Fibroblast of lung (primary cell): Measurements from ENCODE around the gene PLEKHA5. TPM values are rescaled to one million over a fixed set of nuclear protein-coding genes. Genes with fewer than 3 reads are reported as not detected.
A peak's percentile ranks its signal among the peaks of the same experiment; 100 is the strongest.

Source experiments
- DNase-seq, 2 donors: peaks; one replicate each; pipeline versions ENCODE4 v3.0.0 to v3.0.0-alpha.2; 2010; ENCODE audit warnings: low read depth in 2 of 2
- H2AFZ ChIP-seq: 2 replicates; pipeline ENCODE4 v1.5.1; 2012; ENCODE audit warnings: low read length, control low read depth, inconsistent platforms
- H3K27ac ChIP-seq: 2 replicates; pipeline ENCODE4 v1.5.1; 2011; ENCODE audit warnings: low read length, control low read depth; ENCODE audit not compliant: insufficient read depth
- H3K27me3 ChIP-seq: 2 replicates; pipeline ENCODE4 v1.5.1; 2011; ENCODE audit warnings: mild to moderate bottlenecking, low read length; ENCODE audit not compliant: control insufficient read depth, insufficient read depth
- H3K36me3 ChIP-seq: 2 replicates; pipeline ENCODE4 v1.5.1; 2011; ENCODE audit warnings: low read length; ENCODE audit not compliant: control insufficient read depth, insufficient read depth
- H3K4me1 ChIP-seq: 2 replicates; pipeline ENCODE4 v1.5.1; 2011; ENCODE audit warnings: low read length; ENCODE audit not compliant: control insufficient read depth, insufficient read depth; ENCODE audit errors: extremely low read depth
- H3K4me2 ChIP-seq: 2 replicates; pipeline ENCODE4 v1.5.1; 2011; ENCODE audit warnings: low read length, control low read depth; ENCODE audit not compliant: insufficient read depth; ENCODE audit errors: extremely low read depth
- H3K4me3 ChIP-seq, 4 experiments: fragments of 200-600 bp in 1 of 4; sonication (generic) in 1 of 4; replicated peaks in 1 of 4; 2 replicates each; pipeline ENCODE4 v1.5.1; 2011 to 2016; ENCODE audit warnings: low read length in 4 of 4, low read depth in 3 of 4, mild to moderate bottlenecking in 3 of 4, control low read depth in 2 of 4, inconsistent platforms in 1 of 4, mixed read lengths in 1 of 4; ENCODE audit not compliant: insufficient read depth in 1 of 4; ENCODE audit errors: control extremely low read depth in 1 of 4
- H3K79me2 ChIP-seq: 2 replicates; pipeline ENCODE4 v1.5.1; 2012; ENCODE audit warnings: mild to moderate bottlenecking, low read length, inconsistent platforms; ENCODE audit not compliant: control insufficient read depth, insufficient read depth
- H3K9ac ChIP-seq: 2 replicates; pipeline ENCODE4 v1.5.1; 2011; ENCODE audit warnings: mild to moderate bottlenecking, low read length, control low read depth; ENCODE audit not compliant: insufficient read depth
- H3K9me3 ChIP-seq: 2 replicates; pipeline ENCODE4 v1.5.1; 2012; ENCODE audit warnings: low read depth, low read length; ENCODE audit not compliant: control insufficient read depth, insufficient read depth
- H4K20me1 ChIP-seq: 2 replicates; pipeline ENCODE4 v1.5.1; 2011; ENCODE audit warnings: low read length; ENCODE audit not compliant: control insufficient read depth, insufficient read depth; ENCODE audit errors: extremely low read depth
- EZH2 ChIP-seq: IDR thresholded peaks from 2 replicates; pipeline ENCODE4 v1.5.1; 2012; ENCODE audit warnings: low read length, control low read depth, mild to moderate bottlenecking; ENCODE audit errors: missing control alignments
- polyA plus RNA-seq, 2 donors: library from polyadenylated mRNA; depleted of rRNA in 1 of 2; stranded (reverse) in 1 of 2; unstranded in 1 of 2; fragments of >200 nt; gene quantifications; 2 replicates each; pipeline ENCODE4 v1.2.1, GENCODE V29; 2011 to 2012; ENCODE audit warnings: missing spikeins in 1 of 2
- total RNA-seq: library from RNA; depleted of rRNA; stranded (reverse); fragments of >200 nt; gene quantifications from 2 replicates; pipeline ENCODE4 v1.2.1, GENCODE V29; 2014
- TF ChIP-seq, protein P1 (sequence below), 2 donors: IDR thresholded peaks in 1 of 2; conservative IDR thresholded peaks in 1 of 2; 1 replicate in 1 of 2; 2 replicates in 1 of 2; pipeline ENCODE4 v1.5.1; 2011 to 2012; ENCODE audit warnings: low read length in 2 of 2, control low read depth in 1 of 2, inconsistent platforms in 1 of 2, low read depth in 1 of 2, mild to moderate bottlenecking in 1 of 2

Gene PLEKHA5
- total and polyA plus RNA-seq, 2 donors (not counting 1 experiment from before 2014, with no cell fraction given), result 15.5 to 50.4 TPM

DNA sequence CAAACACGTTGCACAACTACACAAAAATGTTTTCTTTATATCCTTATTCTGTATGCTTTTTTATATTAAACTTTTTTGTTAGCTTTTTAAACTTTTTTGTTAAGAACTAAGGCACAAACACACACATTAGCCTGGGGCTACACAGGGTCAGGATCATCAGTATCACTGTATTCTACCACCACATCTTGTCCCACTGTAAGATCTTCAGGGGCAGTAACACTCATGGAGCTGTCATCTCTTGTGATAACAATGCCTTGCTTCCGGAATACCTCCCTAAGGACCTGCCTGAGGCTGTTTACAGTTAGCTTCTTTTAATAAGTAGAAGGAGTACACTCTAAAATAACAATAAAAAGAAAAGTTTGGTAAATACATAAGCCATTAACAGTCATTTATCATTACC, 42.2 kb downstream of the PLEKHA5 start:
- Histone ChIP-seq H3K4me3 (no peak overlapping the region), H3K27me3 (no peaks in the 10 kb centered on the region)

DNA sequence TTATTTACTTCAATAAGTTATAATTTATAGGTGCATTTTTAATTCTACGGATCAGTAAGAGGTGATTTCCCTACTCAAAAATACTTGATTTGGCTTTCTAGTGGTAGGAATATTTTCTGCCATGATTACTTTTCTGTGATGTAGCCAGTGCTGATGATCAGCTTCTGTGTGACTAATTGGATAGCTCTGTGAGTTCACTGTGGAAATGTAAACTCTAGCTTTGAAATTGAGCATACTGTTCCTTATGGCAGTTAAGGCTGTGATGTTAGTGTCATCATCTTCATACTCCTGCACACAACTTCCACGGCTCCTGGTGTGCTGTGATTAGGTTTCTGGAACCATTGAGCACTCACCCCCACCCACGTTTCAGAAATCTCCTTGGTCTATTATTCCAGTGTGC, 48.2 kb downstream of the PLEKHA5 start:
- no peak overlapping the region for H3K4me2 ChIP-seq
- no peaks in the 10 kb centered on the region for H3K9me3 ChIP-seq
- peaks cover 3% of the 10 kb centered on the region for H3K4me1 ChIP-seq
- H3K27ac ChIP-seq, result no peak overlapping the region
- no peak overlapping the region for H3K4me3 ChIP-seq
- no peaks in the 10 kb centered on the region for H3K79me2 ChIP-seq
- no peaks in the 10 kb centered on the region for H3K27me3 ChIP-seq
- no peak overlapping the region for H2AFZ ChIP-seq
- no peak for TF ChIP-seq EZH2
- TF ChIP-seq, protein P1, sequence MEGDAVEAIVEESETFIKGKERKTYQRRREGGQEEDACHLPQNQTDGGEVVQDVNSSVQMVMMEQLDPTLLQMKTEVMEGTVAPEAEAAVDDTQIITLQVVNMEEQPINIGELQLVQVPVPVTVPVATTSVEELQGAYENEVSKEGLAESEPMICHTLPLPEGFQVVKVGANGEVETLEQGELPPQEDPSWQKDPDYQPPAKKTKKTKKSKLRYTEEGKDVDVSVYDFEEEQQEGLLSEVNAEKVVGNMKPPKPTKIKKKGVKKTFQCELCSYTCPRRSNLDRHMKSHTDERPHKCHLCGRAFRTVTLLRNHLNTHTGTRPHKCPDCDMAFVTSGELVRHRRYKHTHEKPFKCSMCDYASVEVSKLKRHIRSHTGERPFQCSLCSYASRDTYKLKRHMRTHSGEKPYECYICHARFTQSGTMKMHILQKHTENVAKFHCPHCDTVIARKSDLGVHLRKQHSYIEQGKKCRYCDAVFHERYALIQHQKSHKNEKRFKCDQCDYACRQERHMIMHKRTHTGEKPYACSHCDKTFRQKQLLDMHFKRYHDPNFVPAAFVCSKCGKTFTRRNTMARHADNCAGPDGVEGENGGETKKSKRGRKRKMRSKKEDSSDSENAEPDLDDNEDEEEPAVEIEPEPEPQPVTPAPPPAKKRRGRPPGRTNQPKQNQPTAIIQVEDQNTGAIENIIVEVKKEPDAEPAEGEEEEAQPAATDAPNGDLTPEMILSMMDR (conservative IDR thresholded peaks at IDR 0.05 in 1 of 2, IDR thresholded peaks at IDR 0.05 in 1 of 2; ENCODE audit: low read depth in 1 of 2, low read length in 2 of 2), result no peak
- peak; percentile 53 to 57 for DNase-seq
- H3K36me3 ChIP-seq, result no peaks in the 10 kb centered on the region
- peaks cover 1% of the 10 kb centered on the region for H4K20me1 ChIP-seq
- H3K9ac ChIP-seq, result no peak overlapping the region

More for the DNA sequence above, 42.2 kb downstream of the PLEKHA5 start:
- no peak for DNase-seq
- Histone ChIP-seq H3K79me2 (no peaks in the 10 kb centered on the region), H3K4me2 (no peak overlapping the region), H3K9me3 (no peaks in the 10 kb centered on the region), H3K27ac (no peak overlapping the region), H2AFZ (no peak overlapping the region), H4K20me1 (no peaks in the 10 kb centered on the region), H3K4me1 (no peaks in the 10 kb centered on the region), H3K36me3 (no peaks in the 10 kb centered on the region), H3K9ac (no peak overlapping the region)
- TF ChIP-seq, protein P1 (conservative IDR thresholded peaks at IDR 0.05 in 1 of 2, IDR thresholded peaks at IDR 0.05 in 1 of 2; ENCODE audit: low read depth in 1 of 2, low read length in 2 of 2), result no peak
- no peak for TF ChIP-seq EZH2

DNA sequence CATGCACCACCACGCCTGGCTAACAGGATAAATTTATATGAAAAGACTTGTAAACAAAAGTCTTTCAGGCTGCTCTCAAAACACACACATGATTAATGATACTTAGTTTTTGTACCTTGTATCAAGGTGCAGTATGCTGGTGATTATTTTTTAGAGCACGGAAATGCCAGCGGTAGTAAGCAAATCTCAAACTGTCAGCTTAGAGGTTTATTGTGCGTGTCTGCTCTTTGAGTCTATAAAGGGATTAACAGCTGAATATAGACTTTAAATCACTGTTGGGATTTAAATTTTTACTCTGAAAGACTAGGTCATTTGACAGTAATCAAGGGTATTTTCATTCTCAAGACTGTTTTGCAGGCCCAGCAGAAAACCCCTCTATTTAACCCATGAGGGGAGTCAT, 50.5 kb downstream of the PLEKHA5 start:
- Histone ChIP-seq H3K27ac (no peak overlapping the region), H2AFZ (no peak overlapping the region), H3K27me3 (no peaks in the 10 kb centered on the region), H3K4me3 (no peak overlapping the region), H3K36me3 (no peaks in the 10 kb centered on the region), H3K4me2 (no peak overlapping the region), H3K9ac (no peak overlapping the region), H4K20me1 (peaks cover 1% of the 10 kb centered on the region), H3K4me1 (peaks cover 3% of the 10 kb centered on the region), H3K79me2 (no peaks in the 10 kb centered on the region), H3K9me3 (no peaks in the 10 kb centered on the region)
- DNase-seq, result no peak
- TF ChIP-seq, protein P1 (conservative IDR thresholded peaks at IDR 0.05 in 1 of 2, IDR thresholded peaks at IDR 0.05 in 1 of 2; ENCODE audit: low read depth in 1 of 2, low read length in 2 of 2), result no peak
- no peak for TF ChIP-seq EZH2
